HFF-Myc (cell line): ENCODE measurements around the gene CDH1.

Experiments
- DNase-seq: peaks from one replicate; pipeline ENCODE4 v3.0.0-alpha.2; 2011; ENCODE audit warnings: low read depth; ENCODE audit errors: extremely low read depth
- H3K4me3 ChIP-seq: replicated peaks from 2 replicates; pipeline ENCODE4 v1.5.1; 2011; ENCODE audit warnings: low read depth, mild to moderate bottlenecking, control low read depth, low read length
- CTCF ChIP-seq: IDR thresholded peaks from 2 replicates; pipeline ENCODE4 v1.5.1; 2012; ENCODE audit warnings: mild to moderate bottlenecking, low read depth, low read length, control low read depth; ENCODE audit errors: missing control alignments

Gene CDH1

GRCh38 chr16:68884401-68884800, 147.3 kb downstream of the CDH1 start:
- DNase-seq = no peak
- TF ChIP-seq CTCF = no peak

More at GRCh38 chr16:68884401-68884800, 147.3 kb downstream of the CDH1 start:
- no peak overlapping the region for H3K4me3 ChIP-seq
